Activated B cell treated with CpG ODN at 0.5 μM for 24 hours (primary cell): ENCODE results near the gene HNRNPA2B1. TPM values are rescaled to one million over a fixed set of nuclear protein-coding genes. Genes with fewer than 3 reads are reported as not detected.

Experiments
- ATAC-seq: fragments of 200-7000 bp; cut with Tn5 transposase; one replicate; pipeline ENCODE4 v1.10.0; 2021; ENCODE audit warnings: low read depth, mild to moderate bottlenecking, moderate library complexity
- CTCF ChIA-PET: fragments of 350-600 bp; sonication (Branson Sonifier 250); formaldehyde crosslinking; loops from one replicate; lab custom pipeline; 2021; ENCODE audit warnings: antibody characterized with exemption; lab: Charles Lee
- POLR2A ChIA-PET: fragments of 350-600 bp; sonication (Branson Sonifier 250); formaldehyde crosslinking; loops from one replicate; lab custom pipeline; 2021; ENCODE audit warnings: antibody characterized with exemption; lab: Charles Lee
- DNase-seq: peaks from one replicate; pipeline ENCODE4 v3.0.0; 2022
- H3K27ac Mint-ChIP-seq: one replicate; pipeline ENCODE4 v1.8.0; 2020; ENCODE audit warnings: mixed read lengths
- H3K27me3 Mint-ChIP-seq: one replicate; pipeline ENCODE4 v1.8.0; 2021; ENCODE audit warnings: mixed read lengths
- H3K36me3 Mint-ChIP-seq: one replicate; pipeline ENCODE4 v1.8.0; 2021; ENCODE audit warnings: low read depth, mixed read lengths
- H3K4me1 Mint-ChIP-seq: one replicate; pipeline ENCODE4 v1.8.0; 2021; ENCODE audit warnings: mixed read lengths
- H3K4me3 Mint-ChIP-seq: one replicate; pipeline ENCODE4 v1.8.0; 2020; ENCODE audit warnings: mild to moderate bottlenecking, mixed read lengths
- H3K9me3 Mint-ChIP-seq: one replicate; pipeline ENCODE4 v1.8.0; 2020; ENCODE audit warnings: mixed read lengths
- intact Hi-C: fragments of 100-400 bp; cut with micrococcal nuclease; formaldehyde crosslinking; loops from one replicate; pipeline ENCODE4 v1.15.1; 2024
- total RNA-seq: library from RNA; stranded (reverse); gene quantifications from 2 replicates; pipeline ENCODE4 v1.2.3, GENCODE V29; 2022
- TF ChIP-seq, protein P1 (sequence below): fragments of 200-600 bp; IDR thresholded peaks from one replicate; pipeline ENCODE4 v1.8.0; 2022; ENCODE audit warnings: antibody characterized with exemption, mild to moderate bottlenecking

HNRNPA2B1 gene
- total RNA-seq, 1 donor from 2014 or later: 634 TPM

DNA sequence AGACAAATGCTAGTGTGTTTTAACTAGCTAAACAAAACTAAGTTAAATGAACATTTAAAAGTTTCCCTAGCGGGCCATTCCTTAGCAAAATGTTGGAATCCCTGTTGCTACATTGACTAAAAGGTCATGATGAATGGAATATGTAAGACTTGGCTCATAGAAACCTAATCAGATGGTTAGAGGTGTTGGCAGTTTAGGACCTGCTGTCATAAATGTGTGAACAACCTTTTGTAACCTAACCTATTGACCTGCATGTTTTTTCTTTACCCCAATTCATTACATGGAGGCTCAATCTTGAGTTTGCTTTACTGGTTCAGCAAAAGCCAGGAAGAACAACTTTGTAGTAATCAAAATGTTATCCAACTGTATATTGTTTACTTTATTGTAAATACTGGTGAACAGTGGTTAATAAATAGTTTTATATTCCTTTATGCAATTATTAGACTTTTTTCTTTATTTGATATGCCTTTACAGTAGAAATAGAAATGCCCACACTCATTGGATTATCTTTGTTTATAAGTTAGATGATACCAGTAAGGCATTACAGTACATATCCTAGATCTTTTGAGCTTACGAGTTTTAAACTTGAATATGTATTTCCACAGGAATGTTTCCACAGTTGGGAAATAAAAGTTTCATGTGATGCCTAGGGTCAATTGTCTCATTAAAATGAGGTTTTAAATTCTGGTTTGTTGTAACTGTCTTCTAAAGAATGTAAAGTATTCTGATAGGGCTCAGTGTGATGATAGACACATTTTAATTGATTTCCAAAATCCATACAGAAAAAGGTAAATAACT, 12.6 kb upstream of the HNRNPA2B1 start:
- H3K4me1 Mint-ChIP-seq: peaks cover 11% of the 10 kb centered on the region
- DNase-seq (no peak), ATAC-seq (no peak)
- H3K27ac Mint-ChIP-seq: no peak overlapping the region
- H3K9me3 Mint-ChIP-seq: no peaks in the 10 kb centered on the region
- H3K4me3 Mint-ChIP-seq: no peak overlapping the region
- ChIA-PET POLR2A (interaction anchor here (1.7 to 2.5 kb wide), 2 partner anchors 12 to 13 kb away, joined by 4 to 11 read pairs; partner anchors contain the start of genes CBX3 and HNRNPA2B1), CTCF (interaction anchor here (0.7 to 1.0 kb wide), 2 partner anchors 15 to 287 kb away, joined by 3 read pairs; no protein-coding TSS in a partner anchor)
- TF ChIP-seq, protein P1, sequence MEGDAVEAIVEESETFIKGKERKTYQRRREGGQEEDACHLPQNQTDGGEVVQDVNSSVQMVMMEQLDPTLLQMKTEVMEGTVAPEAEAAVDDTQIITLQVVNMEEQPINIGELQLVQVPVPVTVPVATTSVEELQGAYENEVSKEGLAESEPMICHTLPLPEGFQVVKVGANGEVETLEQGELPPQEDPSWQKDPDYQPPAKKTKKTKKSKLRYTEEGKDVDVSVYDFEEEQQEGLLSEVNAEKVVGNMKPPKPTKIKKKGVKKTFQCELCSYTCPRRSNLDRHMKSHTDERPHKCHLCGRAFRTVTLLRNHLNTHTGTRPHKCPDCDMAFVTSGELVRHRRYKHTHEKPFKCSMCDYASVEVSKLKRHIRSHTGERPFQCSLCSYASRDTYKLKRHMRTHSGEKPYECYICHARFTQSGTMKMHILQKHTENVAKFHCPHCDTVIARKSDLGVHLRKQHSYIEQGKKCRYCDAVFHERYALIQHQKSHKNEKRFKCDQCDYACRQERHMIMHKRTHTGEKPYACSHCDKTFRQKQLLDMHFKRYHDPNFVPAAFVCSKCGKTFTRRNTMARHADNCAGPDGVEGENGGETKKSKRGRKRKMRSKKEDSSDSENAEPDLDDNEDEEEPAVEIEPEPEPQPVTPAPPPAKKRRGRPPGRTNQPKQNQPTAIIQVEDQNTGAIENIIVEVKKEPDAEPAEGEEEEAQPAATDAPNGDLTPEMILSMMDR: no peak
- peaks cover 51% of the 10 kb centered on the region for H3K36me3 Mint-ChIP-seq
- intact Hi-C loops: no loop called here
- H3K27me3 Mint-ChIP-seq: no peaks in the 10 kb centered on the region

DNA sequence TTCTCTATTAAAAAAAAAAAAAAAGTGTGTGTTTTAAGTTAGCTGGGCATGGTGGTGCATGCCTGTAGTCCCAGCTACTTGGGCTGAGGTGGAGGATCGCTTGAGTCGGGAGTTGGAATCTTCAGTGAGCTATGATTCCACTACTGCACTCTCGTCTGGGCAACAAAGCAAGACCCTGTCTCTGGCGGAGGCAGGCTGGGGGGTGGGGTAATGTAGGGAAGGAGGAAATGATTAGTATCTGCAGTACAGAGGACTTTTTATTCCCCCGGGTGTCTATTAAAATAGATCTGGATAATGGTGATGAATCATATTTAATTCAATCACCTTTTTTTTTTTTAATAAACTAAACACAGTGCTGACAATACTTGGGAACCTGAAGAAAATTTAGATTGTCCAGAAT, 7.5 kb upstream of the HNRNPA2B1 start:
- H3K27ac Mint-ChIP-seq: no peak overlapping the region
- H3K4me3 Mint-ChIP-seq: no peak overlapping the region
- H3K27me3 Mint-ChIP-seq: no peaks in the 10 kb centered on the region
- intact Hi-C loops: no loop called here
- POLR2A ChIA-PET: interaction anchor here (0.8 kb wide), 1 partner anchor 12 kb away, joined by 12 read pairs; no protein-coding TSS in a partner anchor
- TF ChIP-seq, protein P1: no peak
- CTCF ChIA-PET: interaction anchor here (0.7 kb wide), 1 partner anchor 460 kb away, joined by 3 read pairs; no protein-coding TSS in a partner anchor
- H3K9me3 Mint-ChIP-seq: no peaks in the 10 kb centered on the region
- peaks cover 40% of the 10 kb centered on the region for H3K4me1 Mint-ChIP-seq
- peaks cover 74% of the 10 kb centered on the region for H3K36me3 Mint-ChIP-seq
- DNase-seq (no peak), ATAC-seq (no peak)

DNA sequence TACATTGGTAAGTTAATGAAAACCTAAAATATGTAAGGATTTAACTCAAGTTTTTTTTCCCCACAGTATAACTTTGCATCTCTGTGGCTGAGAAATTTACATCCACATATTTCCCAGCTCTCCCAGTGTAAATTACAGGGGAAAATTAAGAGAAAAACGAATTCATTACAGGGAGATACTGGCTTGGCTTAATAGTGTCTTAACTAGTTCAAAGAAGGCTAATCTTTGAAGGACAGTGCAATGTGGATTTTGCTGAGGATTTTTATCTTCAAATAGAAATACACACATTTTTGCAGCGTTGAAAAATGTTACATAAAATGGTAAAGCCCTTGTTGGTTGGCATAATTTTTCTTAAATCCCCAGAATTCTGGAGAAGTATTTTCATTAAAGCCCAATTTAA, 2.5 kb upstream of the HNRNPA2B1 start:
- CTCF ChIA-PET: interaction anchor here (0.7 kb wide), 1 partner anchor 113 kb away, joined by 3 read pairs; no protein-coding TSS in a partner anchor
- H3K36me3 Mint-ChIP-seq: peaks cover 63% of the 10 kb centered on the region
- peak overlapping the region; percentile 86 for H3K27ac Mint-ChIP-seq
- POLR2A ChIA-PET: interaction anchor here (0.7 to 6.5 kb wide), 7 partner anchors 19 to 658 kb away, joined by 3 to 59 read pairs (median 3); no protein-coding TSS in a partner anchor
- TF ChIP-seq, protein P1: no peak
- ATAC-seq: no peak
- intact Hi-C loops: loop anchor here (5.0 kb wide), 1 partner anchor 464 kb away; no protein-coding TSS in a partner anchor
- peak overlapping the region; percentile 87 for H3K4me3 Mint-ChIP-seq
- no peaks in the 10 kb centered on the region for H3K9me3 Mint-ChIP-seq
- DNase-seq: no peak
- peaks cover 39% of the 10 kb centered on the region for H3K4me1 Mint-ChIP-seq
- H3K27me3 Mint-ChIP-seq: no peaks in the 10 kb centered on the region

DNA sequence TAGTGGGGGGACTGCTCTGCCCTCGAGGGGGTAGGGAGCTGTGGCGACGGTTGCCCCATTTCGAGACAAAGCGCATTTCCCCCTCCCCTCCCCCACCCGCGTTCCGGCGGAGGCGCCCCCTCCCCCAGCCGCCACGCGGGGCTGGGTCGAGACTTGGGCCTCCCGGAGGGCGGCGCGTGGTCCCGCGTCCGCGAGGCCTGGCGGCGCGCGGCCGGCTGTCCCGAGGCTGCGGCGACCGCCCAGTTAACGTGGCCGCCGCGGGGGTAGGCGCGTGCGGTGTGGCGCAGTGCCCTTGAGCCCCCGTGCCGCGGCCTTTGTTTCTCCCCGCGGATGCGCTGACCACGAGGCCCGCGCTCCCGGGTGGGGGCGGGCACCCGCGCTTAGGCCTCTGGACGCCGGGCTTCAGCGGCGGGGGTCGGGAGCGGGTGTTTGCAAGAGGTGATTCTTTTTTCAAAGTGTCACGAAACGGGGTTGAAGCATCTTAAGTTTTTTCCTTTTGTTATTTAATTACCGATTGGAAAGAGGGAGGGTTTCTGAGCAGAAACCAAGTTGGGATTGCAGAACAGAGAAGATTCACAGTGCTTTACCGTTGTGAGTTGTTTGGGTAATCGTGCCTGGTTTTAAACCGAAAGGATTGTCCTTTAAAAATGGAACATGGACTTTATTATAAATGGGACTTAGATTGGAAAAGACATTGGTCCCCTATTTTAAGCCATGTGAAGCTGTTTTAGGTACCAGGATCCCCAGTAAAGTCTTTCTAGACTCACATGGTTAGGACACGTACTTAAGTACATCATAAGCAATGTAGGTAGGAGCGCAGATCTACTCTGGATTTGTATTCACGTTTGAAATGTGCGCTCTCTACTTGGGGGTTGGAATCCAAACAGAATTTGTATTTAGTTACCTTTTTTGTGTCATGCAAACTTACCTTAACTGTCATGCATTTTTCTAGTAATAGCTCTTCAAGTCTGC, 1.8 kb upstream of the HNRNPA2B1 start:
- H3K36me3 Mint-ChIP-seq: peaks cover 63% of the 10 kb centered on the region
- peak overlapping the region; percentile 86 for H3K27ac Mint-ChIP-seq
- peak overlapping the region; percentile 87 for H3K4me3 Mint-ChIP-seq
- CTCF ChIA-PET: interaction anchor here (0.7 to 2.0 kb wide), 8 partner anchors 51 to 309 kb away, joined by 3 to 7 read pairs (median 3); partner anchors contain the start of genes NFE2L3 and SNX10
- H3K27me3 Mint-ChIP-seq: no peaks in the 10 kb centered on the region
- TF ChIP-seq, protein P1: no peak
- H3K4me1 Mint-ChIP-seq: peaks cover 42% of the 10 kb centered on the region
- H3K9me3 Mint-ChIP-seq: no peaks in the 10 kb centered on the region
- POLR2A ChIA-PET: interaction anchor here (0.7 to 6.5 kb wide), 24 partner anchors 10 to 659 kb away, joined by 3 to 110 read pairs (median 11); partner anchors contain the start of genes NFE2L3 and SNX10
- DNase-seq (no peak), ATAC-seq (no peak)
- intact Hi-C loops: loop anchor here (1.0 to 5.0 kb wide), 3 partner anchors 8 to 465 kb away; partner anchors contain the start of gene SNX10
